GM20431 (cell line): ENCODE measurements around the gene BTF3.
"Not testable (repeated sequence)": the region's sequence is repeated elsewhere in the genome, so short reads cannot be mapped to it uniquely, and the experiment has no call there.

ENCODE experiments used
- in situ Hi-C: fragments of 300-500 bp; cut with MseI, MboI; formaldehyde crosslinking; loops from one replicate; pipeline ENCODE4 v1.15.0; 2020; ENCODE audit warnings: low sequenced_read_pairs; ENCODE audit not compliant: unreplicated experiment

BTF3 gene

DNA sequence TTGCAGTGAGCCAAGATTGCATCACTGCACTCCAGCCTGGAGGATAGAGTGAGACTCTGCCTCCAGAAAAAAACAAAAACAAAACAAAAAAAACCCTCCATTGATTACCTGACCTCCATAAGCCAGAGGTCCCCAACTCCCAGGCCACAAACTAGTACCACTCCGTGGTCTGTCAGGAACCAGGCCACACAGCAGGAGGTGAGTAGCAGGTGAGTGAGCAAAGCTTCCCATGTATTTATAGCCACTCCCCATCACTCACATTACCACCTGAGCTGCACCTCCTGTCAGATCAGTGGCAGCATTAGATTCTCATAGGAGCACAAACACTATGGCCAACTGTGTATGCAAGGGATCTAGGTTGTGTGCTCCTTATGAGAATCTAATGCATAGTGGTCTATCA is 13.7 kb upstream of the BTF3 start:
- in situ Hi-C loops: no loop called here

DNA sequence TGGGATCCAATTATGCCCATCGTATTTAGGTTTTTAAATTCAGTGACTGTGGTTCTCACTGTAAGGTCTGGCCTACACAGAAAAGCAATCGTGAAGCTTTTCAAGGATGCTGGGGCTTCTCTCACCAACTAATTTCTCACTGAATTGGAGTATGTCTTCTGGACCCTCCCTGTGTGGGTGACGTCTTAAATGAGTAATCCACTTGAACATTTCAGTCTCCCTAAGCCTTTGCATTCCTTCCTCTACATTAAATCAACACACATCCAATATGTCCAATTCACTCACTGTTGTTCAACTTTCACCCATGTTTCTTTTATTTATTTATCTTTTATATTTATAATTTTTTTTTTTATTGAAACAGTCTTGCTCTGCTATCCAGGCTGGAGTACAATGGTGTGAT is 12.5 kb upstream of the BTF3 start:
- in situ Hi-C loops: no loop called here

- in situ Hi-C loops: no loop called here
Observed at GRCh38 chr5:73486119-73486899, 11.9 kb upstream of the BTF3 start.

DNA sequence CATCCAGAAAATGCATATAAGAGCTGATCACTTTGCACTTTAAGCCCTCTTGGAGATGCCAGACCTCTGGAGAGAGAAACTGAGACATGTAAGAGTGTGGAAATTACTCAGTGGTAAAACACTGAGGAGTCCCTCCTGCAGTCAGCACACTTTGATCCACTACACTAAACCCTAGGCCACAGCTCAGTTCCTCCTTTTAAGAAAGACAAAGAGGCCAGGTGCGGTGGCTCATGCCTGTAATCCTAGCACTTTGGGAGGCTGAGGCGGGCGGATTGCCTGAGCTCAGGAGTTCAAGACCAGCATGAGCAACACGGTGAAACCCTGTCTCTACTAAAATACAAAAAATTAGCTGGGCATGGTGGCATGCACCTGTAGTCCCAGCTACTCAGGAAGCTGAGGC is 11.0 kb upstream of the BTF3 start:
- in situ Hi-C loops: not testable (repeated sequence)

DNA sequence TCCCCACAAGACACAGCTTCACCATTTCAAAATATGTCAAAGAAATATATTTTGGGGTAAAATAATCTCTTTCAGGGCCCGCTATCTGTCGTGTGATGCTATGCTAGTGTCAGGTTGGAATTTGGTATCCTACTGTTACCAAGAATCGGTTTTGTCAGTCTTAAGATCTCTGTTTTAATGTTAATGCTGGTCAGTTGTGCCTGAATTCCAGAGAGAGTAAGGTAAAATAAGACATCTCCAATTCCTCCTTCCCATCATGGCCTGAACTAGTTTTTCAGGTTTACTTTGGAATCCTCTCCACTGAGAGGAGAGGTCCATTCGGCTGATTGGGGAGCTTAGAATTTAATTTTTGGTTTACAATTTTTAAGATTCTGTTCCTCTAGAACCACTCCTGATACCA is 10.4 kb upstream of the BTF3 start:
- in situ Hi-C loops: no loop called here

DNA sequence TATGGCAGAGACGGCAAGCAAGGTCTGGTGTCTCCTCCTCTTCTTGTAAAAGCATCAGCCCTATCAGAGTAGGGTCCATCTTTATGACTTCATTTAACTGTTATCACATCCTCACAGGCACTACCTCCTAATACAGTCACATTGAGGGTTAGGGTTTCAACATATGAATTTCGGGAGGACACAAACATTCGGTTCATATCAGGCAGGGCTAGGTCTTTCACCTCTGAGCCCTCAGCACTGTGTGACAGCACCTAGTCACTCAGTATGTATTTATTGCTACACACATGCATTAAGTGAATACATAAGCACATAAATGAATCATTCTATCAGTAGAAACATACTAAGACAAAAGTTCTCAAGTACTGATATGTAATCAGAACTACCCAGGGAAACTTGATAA is 9.4 kb upstream of the BTF3 start:
- in situ Hi-C loops: no loop called here

DNA sequence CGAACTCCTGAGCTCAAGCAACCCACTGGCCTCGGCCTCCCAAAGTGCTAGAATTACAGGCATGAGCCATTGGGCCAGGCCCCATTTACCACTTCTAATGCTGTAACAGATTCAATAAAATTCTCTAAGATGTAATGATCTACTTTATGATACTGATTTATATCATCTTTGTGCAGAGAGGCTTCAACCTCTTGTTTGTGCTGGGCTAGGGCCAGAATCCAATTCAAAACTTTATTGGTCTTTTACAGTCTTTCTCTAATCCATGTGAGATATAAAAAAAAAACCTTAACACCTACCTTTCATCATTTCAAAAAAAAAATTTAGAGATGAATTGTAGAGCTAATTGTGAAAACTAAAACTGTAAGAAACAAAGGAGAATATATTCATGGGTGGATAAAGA is 8.2 kb upstream of the BTF3 start:
- in situ Hi-C loops: no loop called here

DNA sequence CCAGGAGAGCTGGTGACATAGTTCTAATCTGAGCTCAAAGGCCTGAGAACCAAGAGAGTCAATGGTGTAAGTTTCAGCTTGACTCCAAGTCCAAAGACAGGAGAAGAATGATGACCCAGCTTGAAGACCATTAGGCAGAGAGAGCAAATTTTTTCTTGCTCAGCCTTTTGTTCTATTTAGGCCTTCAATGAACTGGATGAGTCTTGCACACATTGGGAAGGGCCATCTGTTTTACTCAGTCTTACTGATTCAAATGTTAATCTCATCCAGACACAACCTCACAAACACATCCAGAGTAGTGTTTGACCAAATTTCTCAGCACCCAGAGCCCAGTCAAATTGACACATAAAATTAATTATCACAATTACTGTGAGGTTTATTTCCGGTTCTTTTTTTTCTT is 7.1 kb upstream of the BTF3 start:
- in situ Hi-C loops: no loop called here

DNA sequence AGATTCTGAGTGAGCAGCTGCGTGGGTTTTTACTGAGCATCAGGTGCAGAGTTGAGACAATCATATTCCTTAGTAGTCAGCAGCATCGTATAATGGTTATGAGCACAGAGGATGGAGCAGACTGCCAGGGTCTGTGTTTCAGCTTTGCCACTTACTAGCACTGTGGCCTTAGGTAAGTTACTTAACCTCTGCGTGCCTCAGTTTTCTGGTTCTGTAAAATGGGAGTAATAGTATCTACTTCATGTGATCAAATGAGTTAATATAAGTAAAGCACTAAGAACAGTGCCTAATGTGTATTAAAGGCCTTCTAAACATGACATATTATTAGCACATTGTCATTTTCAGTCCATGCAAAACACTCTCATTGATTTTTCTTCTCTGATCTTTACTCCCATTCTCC is 4.8 kb upstream of the BTF3 start:
- in situ Hi-C loops: no loop called here

GRCh38 chr5:73494721-73495120 is 3.5 kb upstream of the BTF3 start:
- in situ Hi-C loops: no loop called here

- in situ Hi-C loops: no loop called here
Observed at GRCh38 chr5:73495772-73496335, 2.4 kb upstream of the BTF3 start.

- in situ Hi-C loops: no loop called here
Observed at GRCh38 chr5:73496984-73497457, 1.2 kb upstream of the BTF3 start.

GRCh38 chr5:73497497-73498056 is 665 bp upstream of the BTF3 start:
- in situ Hi-C loops: no loop called here

- in situ Hi-C loops: no loop called here
Observed at GRCh38 chr5:73499187-73499586, 945 bp downstream of the BTF3 start.

DNA sequence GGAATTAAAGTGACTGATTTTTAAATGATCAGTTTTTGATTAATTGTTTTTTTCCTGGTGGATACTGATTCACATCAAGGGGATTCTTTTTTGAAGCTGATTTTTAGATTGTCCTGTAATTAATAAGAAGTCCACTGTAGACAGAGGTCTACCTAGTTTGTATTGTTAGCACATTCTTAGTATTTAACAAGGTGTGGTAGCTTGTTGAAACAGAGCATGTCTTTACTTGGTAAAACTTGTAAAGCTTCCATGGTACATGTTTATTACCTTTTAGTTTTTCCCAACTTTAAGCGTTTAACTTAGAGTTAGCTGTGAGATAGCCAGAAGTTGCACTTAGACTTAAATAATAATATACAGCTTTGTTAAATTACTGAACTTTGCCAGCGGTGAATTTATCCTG is 1.5 kb downstream of the BTF3 start:
- in situ Hi-C loops: no loop called here

DNA sequence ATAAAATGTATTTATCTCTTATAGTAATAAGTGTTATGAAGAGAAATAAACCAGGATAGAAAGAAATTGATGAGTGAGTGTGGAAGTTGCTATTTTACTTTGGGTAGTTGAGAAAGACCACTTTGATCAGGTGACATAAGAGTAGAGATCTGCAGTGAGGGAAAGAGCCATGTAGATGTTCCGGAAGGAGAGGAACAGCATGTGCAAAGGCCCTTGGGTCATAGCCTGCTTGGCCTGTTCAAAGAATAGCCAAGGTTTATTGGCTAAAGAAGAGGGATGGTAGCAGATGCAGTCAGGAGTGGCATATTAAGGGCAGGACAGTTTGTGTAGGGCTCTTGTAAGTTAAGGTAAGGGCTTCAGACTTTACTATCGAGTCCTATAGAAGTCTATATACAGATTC is 3.2 kb downstream of the BTF3 start:
- in situ Hi-C loops: no loop called here

DNA sequence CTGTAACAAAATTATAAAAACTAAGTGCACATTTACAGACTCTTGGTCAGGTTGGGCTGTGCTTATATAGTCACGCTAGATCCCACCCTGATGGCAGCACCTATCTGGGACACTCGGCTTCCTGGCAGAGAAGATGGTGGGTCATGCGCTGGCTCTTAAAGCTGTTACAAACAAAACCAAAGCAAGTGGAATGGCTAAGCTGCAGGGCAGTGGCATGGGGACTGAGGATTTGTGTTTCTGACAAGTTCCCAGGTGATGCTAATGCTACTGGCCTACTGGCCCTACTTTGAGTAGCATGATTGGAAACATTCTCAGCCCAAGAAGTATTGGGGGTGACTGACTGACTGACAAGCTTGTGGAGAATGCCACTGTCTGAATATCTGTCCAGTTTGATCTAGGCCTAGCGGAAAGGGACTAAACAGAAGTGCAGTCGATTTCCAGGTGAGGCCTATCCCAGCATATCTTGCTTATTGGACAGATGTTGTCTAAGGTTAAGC is 8.3 kb downstream of the BTF3 start:
- in situ Hi-C loops: no loop called here

DNA sequence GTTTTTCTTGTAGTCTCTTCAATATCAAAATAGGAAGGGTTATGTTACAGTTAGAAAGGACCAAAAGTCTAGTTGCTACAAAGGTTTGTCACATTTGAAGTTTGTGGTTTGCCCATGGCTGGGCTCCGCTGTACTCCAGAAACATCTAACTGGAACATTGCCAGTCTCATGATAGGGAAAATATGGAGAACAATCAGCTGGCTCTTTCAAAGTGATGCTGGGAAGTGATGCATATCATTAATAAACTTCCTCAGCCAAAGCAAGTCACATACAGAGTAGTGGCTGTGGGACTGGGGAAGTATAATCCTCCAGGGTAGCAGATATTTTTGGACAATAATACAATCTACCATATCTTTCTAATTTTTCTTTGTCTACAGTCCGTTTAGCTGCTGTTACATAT is 8.8 kb downstream of the BTF3 start:
- in situ Hi-C loops: no loop called here

DNA sequence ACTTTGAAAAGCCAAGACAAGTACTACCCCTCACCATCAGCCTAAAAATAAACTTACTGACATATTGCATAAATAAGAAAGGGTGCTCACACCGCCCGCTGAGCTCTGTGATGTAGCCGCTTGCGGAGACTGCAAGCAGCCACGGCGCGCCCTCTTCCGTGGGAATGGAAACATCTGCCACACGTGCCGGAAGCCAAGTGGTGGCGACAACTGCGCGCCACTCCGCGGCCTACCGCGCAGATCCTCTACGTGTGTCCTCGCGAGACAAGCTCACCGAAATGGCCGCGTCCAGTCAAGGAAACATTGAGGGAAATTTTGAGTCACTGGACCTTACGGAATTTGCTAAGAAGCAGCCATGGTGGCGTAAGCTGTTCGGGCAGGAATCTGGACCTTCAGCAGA is 10.3 kb downstream of the BTF3 start:
- in situ Hi-C loops: not testable (repeated sequence)

- in situ Hi-C loops: no loop called here
Observed at GRCh38 chr5:73513996-73514395, 15.8 kb downstream of the BTF3 start.

DNA sequence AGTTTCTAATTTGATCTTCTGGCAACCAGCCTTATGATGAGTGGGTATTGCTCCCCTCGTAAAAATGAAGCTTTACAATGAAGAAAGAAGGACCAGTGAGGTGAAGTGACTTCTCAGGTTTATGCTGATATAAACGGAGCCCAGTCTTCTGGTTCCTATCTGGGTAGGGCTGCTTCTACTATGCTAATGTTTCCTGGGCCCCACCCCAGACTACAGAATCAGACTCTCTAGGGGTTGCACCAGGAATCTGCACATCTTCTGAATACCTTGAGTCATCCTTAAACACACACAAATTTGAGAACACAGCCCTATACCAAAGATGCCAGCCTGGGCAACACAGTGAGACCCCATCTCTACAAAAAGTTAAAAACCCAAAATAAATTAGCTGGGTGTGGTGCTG is 16.2 kb downstream of the BTF3 start:
- in situ Hi-C loops: no loop called here

- in situ Hi-C loops: no loop called here
Observed at GRCh38 chr5:73515232-73515631, 17.0 kb downstream of the BTF3 start.
